B cell (primary cell): ENCODE results near the gene PYROXD2.

Source experiments
- EZH2 ChIP-seq: IDR thresholded peaks from 2 replicates; pipeline ENCODE4 v1.6.1; 2012; ENCODE audit warnings: borderline replicate concordance, low read depth, mild to moderate bottlenecking, moderate library complexity, low read length; ENCODE audit not compliant: insufficient read depth, poor library complexity, severe bottlenecking
- TF ChIP-seq, protein P1 (sequence below): fragments of 200-600 bp; IDR thresholded peaks from one replicate; pipeline ENCODE4 v1.8.0; 2022; ENCODE audit warnings: antibody characterized with exemption, mild to moderate bottlenecking

DNA sequence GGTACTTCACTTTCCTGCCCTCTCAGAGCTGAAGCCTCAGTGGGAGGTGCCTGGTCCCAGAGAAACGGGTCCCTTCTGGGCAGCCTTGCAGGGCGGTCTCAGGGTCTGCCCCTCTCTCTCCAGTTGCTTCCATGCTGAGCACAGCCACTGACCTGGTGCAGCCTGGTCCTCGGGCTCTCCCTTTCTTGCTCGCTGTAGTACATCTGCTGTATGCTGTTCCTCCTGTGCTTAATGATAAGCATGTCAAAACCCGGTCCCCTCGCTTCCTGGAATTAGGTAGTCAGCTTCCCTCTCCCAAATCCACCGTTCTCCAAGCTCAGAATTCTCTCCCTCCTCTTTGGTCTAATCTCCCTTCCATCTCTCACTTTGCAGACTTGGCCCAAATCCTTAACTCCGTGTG is 42.7 kb upstream of the PYROXD2 start:
- TF ChIP-seq, protein P1, sequence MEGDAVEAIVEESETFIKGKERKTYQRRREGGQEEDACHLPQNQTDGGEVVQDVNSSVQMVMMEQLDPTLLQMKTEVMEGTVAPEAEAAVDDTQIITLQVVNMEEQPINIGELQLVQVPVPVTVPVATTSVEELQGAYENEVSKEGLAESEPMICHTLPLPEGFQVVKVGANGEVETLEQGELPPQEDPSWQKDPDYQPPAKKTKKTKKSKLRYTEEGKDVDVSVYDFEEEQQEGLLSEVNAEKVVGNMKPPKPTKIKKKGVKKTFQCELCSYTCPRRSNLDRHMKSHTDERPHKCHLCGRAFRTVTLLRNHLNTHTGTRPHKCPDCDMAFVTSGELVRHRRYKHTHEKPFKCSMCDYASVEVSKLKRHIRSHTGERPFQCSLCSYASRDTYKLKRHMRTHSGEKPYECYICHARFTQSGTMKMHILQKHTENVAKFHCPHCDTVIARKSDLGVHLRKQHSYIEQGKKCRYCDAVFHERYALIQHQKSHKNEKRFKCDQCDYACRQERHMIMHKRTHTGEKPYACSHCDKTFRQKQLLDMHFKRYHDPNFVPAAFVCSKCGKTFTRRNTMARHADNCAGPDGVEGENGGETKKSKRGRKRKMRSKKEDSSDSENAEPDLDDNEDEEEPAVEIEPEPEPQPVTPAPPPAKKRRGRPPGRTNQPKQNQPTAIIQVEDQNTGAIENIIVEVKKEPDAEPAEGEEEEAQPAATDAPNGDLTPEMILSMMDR, result no peak
- TF ChIP-seq EZH2, result no peak
